Activated CD8-positive, alpha-beta memory T cell treated with anti-CD3 and anti-CD28 coated beads for 48 hours (primary cell): Measurements from ENCODE around the gene SMAD7.

Experiments used
- DNase-seq, 3 experiments: peaks; one replicate each; pipeline ENCODE4 v3.0.0-alpha.2; 2020; ENCODE audit warnings: low read depth in 2 of 3, low spot score in 2 of 3

Gene SMAD7

GRCh38 chr18:48896875-48897511 is 53.8 kb downstream of the SMAD7 start:
- no peak for DNase-seq

- no peak for DNase-seq
Measured at GRCh38 chr18:48896326-48896874, 54.4 kb downstream of the SMAD7 start.

- DNase-seq, result no peak
Measured at GRCh38 chr18:48894799-48895346, 55.9 kb downstream of the SMAD7 start.

GRCh38 chr18:48893608-48894600 is 56.9 kb downstream of the SMAD7 start:
- DNase-seq, result no peak

- DNase-seq, result no peak
Measured at GRCh38 chr18:48893061-48893607, 57.6 kb downstream of the SMAD7 start.

- no peak for DNase-seq
Measured at GRCh38 chr18:48892146-48892855, 58.5 kb downstream of the SMAD7 start.

- no peak for DNase-seq
Measured at GRCh38 chr18:48891721-48892120, 59.0 kb downstream of the SMAD7 start.

- DNase-seq, result no peak
Measured at GRCh38 chr18:48889981-48890762, 60.6 kb downstream of the SMAD7 start.

GRCh38 chr18:48889115-48889941 is 61.4 kb downstream of the SMAD7 start:
- DNase-seq, result no peak

GRCh38 chr18:48888773-48889080 is 62.0 kb downstream of the SMAD7 start:
- DNase-seq, result no peak

- no peak for DNase-seq
Measured at GRCh38 chr18:48887905-48888772, 62.6 kb downstream of the SMAD7 start.

- no peak for DNase-seq
Measured at GRCh38 chr18:48887294-48887904, 63.4 kb downstream of the SMAD7 start.

- no peak for DNase-seq
Measured at GRCh38 chr18:48886520-48887293, 64.1 kb downstream of the SMAD7 start.

GRCh38 chr18:48885924-48886400 is 64.8 kb downstream of the SMAD7 start:
- DNase-seq, result no peak

GRCh38 chr18:48885266-48885923 is 65.4 kb downstream of the SMAD7 start:
- no peak for DNase-seq

GRCh38 chr18:48884771-48885170 is 66.0 kb downstream of the SMAD7 start:
- no peak for DNase-seq
